D721Med (cell line): ENCODE measurements around the gene SNTG2.
"Not testable (repeated sequence)": the region's sequence is repeated elsewhere in the genome, so short reads cannot be mapped to it uniquely, and the experiment has no call there.

Source experiments
- DNase-seq: peaks from one replicate; pipeline ENCODE4 v3.0.0; 2011; ENCODE audit warnings: low spot score; ENCODE audit not compliant: insufficient read length
- FAIRE-seq: peaks from 2 replicates; lab custom pipeline; 2011; peaks lifted over from hg19 to GRCh38; lab: Jason Lieb, UNC
- CTCF ChIP-seq: IDR thresholded peaks from 2 replicates; pipeline ENCODE4 v1.5.1; 2012; ENCODE audit warnings: mild to moderate bottlenecking, control low read depth; ENCODE audit not compliant: insufficient read depth; ENCODE audit errors: missing control alignments

Gene SNTG2

DNA sequence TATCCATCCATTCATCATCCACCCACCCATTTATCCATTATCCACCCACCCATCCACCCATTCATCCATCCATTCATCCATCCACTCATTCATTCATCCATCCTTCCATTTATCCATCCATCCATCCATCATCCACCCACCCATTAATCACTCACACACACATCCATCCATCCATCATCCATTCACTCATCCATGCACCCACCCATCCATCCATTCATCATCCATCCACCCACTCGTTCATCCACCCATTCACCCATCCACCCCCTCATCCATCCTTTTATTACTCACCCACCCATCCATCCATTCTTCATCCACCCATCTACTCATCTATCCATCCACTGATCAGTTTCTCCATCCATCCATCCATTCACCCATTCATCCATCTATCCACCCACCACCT lies 454.5 kb downstream of the SNTG2 start:
- FAIRE-seq (no peak), DNase-seq (no peak)
- TF ChIP-seq CTCF, result no peak

DNA sequence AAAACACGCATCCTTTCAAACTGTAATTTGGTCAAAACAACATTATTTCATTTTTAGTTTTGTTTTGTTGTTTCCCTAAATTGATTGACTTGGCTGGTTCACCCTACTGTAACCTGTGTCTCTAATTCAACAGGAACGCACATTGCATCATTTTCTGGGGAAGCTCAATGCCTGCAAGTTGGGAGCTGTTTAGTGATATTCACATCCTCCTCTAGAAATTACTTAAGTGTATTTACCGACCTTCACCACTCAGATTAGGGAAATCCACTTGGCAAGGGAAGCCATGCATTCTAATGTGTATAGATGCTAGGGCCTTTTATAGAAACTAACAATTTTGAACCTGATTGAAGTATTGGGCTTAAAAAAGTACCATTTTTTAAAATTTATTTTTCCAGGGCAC lies 455.3 kb downstream of the SNTG2 start:
- FAIRE-seq, result no peak
- DNase-seq, result no peak
- TF ChIP-seq CTCF, result no peak

- TF ChIP-seq CTCF, result no peak
- FAIRE-seq, result no peak
- no peak for DNase-seq
Observed at GRCh38 chr2:1406434-1406833, 455.8 kb downstream of the SNTG2 start.

- DNase-seq (no peak), FAIRE-seq (no peak)
- no peak for TF ChIP-seq CTCF
Observed at GRCh38 chr2:1407950-1408675, 457.5 kb downstream of the SNTG2 start.

GRCh38 chr2:1413156-1413710 lies 462.6 kb downstream of the SNTG2 start, which contains the start of gene TPO:
Gene TPO, plus strand, starts transcription at chr2:1413463. Its CDS starts 946 bp downstream, at chr2:1414409.
- FAIRE-seq (no peak), DNase-seq (no peak)
- no peak for TF ChIP-seq CTCF

GRCh38 chr2:1414121-1414520 lies 463.5 kb downstream of the SNTG2 start:
- TF ChIP-seq CTCF, result no peak
- DNase-seq (no peak), FAIRE-seq (no peak)

DNA sequence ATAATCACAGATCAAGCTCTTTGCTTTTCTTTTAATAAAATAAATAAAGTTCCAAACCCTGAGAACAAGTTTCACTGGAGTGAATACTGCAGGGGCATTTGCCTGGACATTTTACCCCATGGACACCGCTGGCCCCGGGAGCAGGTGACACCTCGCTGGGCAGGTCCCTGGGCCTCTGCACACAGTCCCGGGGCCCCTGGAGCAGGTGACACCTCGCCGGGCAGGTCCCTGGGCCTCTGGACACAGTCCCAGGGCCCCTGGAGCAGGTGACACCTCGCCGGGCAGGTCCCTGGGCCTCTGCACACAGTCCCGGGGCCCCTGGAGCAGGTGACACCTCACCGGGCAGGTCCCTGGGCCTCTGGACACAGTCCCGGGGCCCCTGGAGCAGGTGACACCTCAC lies 464.3 kb downstream of the SNTG2 start:
- not testable (repeated sequence) for FAIRE-seq, DNase-seq
